WTC11 (cell line): ENCODE results near the gene ATXN1L.

Experiments used
- CREB1 ChIP-seq: sonication (generic); formaldehyde crosslinking; IDR thresholded peaks from 2 replicates; pipeline ENCODE4 v1.8.0; 2023; ENCODE audit warnings: mild to moderate bottlenecking, missing genetic modification reagents
- KAT7 ChIP-seq: sonication (generic); formaldehyde crosslinking; IDR thresholded peaks from 2 replicates; pipeline ENCODE4 v1.8.1; 2023; ENCODE audit warnings: missing genetic modification reagents, mild to moderate bottlenecking, borderline replicate concordance
- NR3C1 ChIP-seq: sonication (generic); formaldehyde crosslinking; conservative IDR thresholded peaks from 2 replicates; pipeline ENCODE4 v1.8.1; 2023; ENCODE audit warnings: low read depth, mild to moderate bottlenecking, missing genetic modification reagents
- RORB ChIP-seq: fragments of 250-450 bp; sonication (Bioruptor Pico); IDR thresholded peaks from 2 replicates; pipeline ENCODE4 v1.9.0; 2021; ENCODE audit warnings: mild to moderate bottlenecking
- ZNF317 ChIP-seq: sonication (generic); formaldehyde crosslinking; IDR thresholded peaks from 2 replicates; pipeline ENCODE4 v1.8.1; 2023; ENCODE audit warnings: low read depth, mild to moderate bottlenecking, moderate library complexity, missing genetic modification reagents, borderline replicate concordance
- TF ChIP-seq, protein P1 (sequence below): fragments of 200-600 bp; IDR thresholded peaks from 2 replicates; pipeline ENCODE4 v1.8.0; 2022; ENCODE audit warnings: antibody characterized with exemption
- TF ChIP-seq, protein P2 (sequence below): sonication (generic); formaldehyde crosslinking; IDR thresholded peaks from 2 replicates; pipeline ENCODE4 v1.8.1; 2023; ENCODE audit warnings: mild to moderate bottlenecking, missing genetic modification reagents, moderate library complexity

DNA sequence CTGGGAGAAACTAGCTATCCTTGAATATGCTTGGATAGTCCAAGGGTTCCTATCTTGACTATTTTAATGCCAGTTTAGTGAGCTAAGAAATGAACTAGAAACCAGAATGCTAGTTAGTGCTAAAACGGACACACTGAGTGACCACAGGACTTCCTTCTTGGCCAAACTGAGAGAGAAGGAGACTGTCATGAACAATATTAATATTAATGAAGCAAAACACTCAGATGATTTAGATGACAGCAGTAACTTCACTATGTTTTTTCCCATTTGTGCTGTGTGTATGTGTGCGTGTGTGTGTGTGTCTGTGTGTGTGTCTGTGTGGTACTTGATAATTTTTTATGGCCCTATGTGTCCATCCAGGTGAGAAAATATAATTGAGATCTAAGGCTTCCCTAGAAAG lies 2.2 kb upstream of the ATXN1L start:
- TF ChIP-seq ZNF317 (no peak), KAT7 (CRISPR knock-in tag) (no peak), NR3C1 (CRISPR knock-in tag) (no peak), CREB1 (no peak), RORB (CRISPR knock-in tag) (no peak)
- TF ChIP-seq, protein P1, sequence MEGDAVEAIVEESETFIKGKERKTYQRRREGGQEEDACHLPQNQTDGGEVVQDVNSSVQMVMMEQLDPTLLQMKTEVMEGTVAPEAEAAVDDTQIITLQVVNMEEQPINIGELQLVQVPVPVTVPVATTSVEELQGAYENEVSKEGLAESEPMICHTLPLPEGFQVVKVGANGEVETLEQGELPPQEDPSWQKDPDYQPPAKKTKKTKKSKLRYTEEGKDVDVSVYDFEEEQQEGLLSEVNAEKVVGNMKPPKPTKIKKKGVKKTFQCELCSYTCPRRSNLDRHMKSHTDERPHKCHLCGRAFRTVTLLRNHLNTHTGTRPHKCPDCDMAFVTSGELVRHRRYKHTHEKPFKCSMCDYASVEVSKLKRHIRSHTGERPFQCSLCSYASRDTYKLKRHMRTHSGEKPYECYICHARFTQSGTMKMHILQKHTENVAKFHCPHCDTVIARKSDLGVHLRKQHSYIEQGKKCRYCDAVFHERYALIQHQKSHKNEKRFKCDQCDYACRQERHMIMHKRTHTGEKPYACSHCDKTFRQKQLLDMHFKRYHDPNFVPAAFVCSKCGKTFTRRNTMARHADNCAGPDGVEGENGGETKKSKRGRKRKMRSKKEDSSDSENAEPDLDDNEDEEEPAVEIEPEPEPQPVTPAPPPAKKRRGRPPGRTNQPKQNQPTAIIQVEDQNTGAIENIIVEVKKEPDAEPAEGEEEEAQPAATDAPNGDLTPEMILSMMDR = no peak
- TF ChIP-seq, protein P2, sequence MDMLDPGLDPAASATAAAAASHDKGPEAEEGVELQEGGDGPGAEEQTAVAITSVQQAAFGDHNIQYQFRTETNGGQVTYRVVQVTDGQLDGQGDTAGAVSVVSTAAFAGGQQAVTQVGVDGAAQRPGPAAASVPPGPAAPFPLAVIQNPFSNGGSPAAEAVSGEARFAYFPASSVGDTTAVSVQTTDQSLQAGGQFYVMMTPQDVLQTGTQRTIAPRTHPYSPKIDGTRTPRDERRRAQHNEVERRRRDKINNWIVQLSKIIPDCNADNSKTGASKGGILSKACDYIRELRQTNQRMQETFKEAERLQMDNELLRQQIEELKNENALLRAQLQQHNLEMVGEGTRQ (CRISPR knock-in tag) = no peak
